ENCODE data around the gene KCNJ6. TPM values are rescaled to one million over a fixed set of nuclear protein-coding genes. Genes with fewer than 3 reads are reported as not detected.

KCNJ6 gene
- polyA plus RNA-seq, 1 of the 3 experiments (the other 2 are of a cell fraction) = not detected

GRCh38 chr21:37877888-37878684, 38.2 kb downstream of the KCNJ6 start:
- H3K9me2 ChIP-seq = no peaks in the 10 kb centered on the region
- H3K36me3 ChIP-seq (replicated peaks in 1 of 2; ENCODE audit: control insufficient read depth in 1 of 2, insufficient read depth in 2 of 2, low read length in 1 of 2) = no peaks in the 10 kb centered on the region
- ChIA-PET CTCF (no interaction called here), POLR2A (no interaction called here)
- H4K20me1 ChIP-seq (ENCODE audit: insufficient read depth) = no peaks in the 10 kb centered on the region
- DNase-seq = no peak
- no peaks in the 10 kb centered on the region for H3K4me1 ChIP-seq (ENCODE audit: control insufficient read depth in 1 of 2, insufficient read depth in 2 of 2, low read depth in 1 of 2, low read length in 1 of 2)
- H3K27ac ChIP-seq (ENCODE audit: low read depth in 2 of 2, low read length in 1 of 2) = no peak overlapping the region
- H3F3A ChIP-seq (replicated peaks; ENCODE audit: insufficient read depth) = no peaks in the 10 kb centered on the region
- no peak overlapping the region for H2AFZ ChIP-seq (ENCODE audit: low read depth)
- H3K9ac ChIP-seq = no peak overlapping the region
- H3K27me3 ChIP-seq (ENCODE audit: insufficient read depth) = no peaks in the 10 kb centered on the region
- H3K79me2 ChIP-seq (ENCODE audit: insufficient read depth) = no peaks in the 10 kb centered on the region
- H3K9me3 ChIP-seq = no peaks in the 10 kb centered on the region
- H3K4me3 ChIP-seq (ENCODE audit: low read depth in 2 of 2, low read length in 1 of 2) = no peak overlapping the region
- 45% methylated on average over 3 of the region's 3 CpGs for WGBS (ENCODE audit: low lambda C conversion rate)
- no peak overlapping the region for H3K4me2 ChIP-seq
- TF ChIP-seq MXI1 (IDR thresholded peaks at IDR 0.05; ENCODE audit: low read depth, low read length) = no peak
- TF ChIP-seq USF1 (IDR thresholded peaks at IDR 0.05; ENCODE audit: borderline replicate concordance, low read depth) = no peak
- no peak for TF ChIP-seq GABPA (IDR thresholded peaks at IDR 0.05; ENCODE audit: low read depth)
- TF ChIP-seq EZH2phosphoT487 (IDR thresholded peaks at IDR 0.05; ENCODE audit: borderline replicate concordance, low read depth) = no peak
- TF ChIP-seq RFX5 (IDR thresholded peaks at IDR 0.05; ENCODE audit: low read length) = no peak
- no peak for TF ChIP-seq GATA2 (CRISPR knock-in tag; IDR thresholded peaks at IDR 0.05)
- no peak for TF ChIP-seq SIN3A (IDR thresholded peaks at IDR 0.05; ENCODE audit: borderline replicate concordance, low read depth, low read length)
- no peak for TF ChIP-seq CHD2 (IDR thresholded peaks at IDR 0.05; ENCODE audit: low read length, partially characterized antibody)
- no peak for TF ChIP-seq MEF2A (IDR thresholded peaks at IDR 0.05; ENCODE audit: borderline replicate concordance, low read depth)
- no peak for TF ChIP-seq FOXM1 (IDR thresholded peaks at IDR 0.05; ENCODE audit: low read depth)
- TF ChIP-seq IRF3 (IDR thresholded peaks at IDR 0.05; ENCODE audit: low read depth, low read length) = no peak
- TF ChIP-seq USF2 (IDR thresholded peaks at IDR 0.05; ENCODE audit: borderline replicate concordance, low read depth, low read length) = no peak
- TF ChIP-seq NFIC (IDR thresholded peaks at IDR 0.05; ENCODE audit: borderline replicate concordance) = no peak

GRCh38 chr21:37877171-37877570, 39.1 kb downstream of the KCNJ6 start:
- H3K4me2 ChIP-seq = no peak overlapping the region
- H3K36me3 ChIP-seq (replicated peaks in 1 of 2; ENCODE audit: control insufficient read depth in 1 of 2, insufficient read depth in 2 of 2, low read length in 1 of 2) = no peaks in the 10 kb centered on the region
- no peak overlapping the region for H3K4me3 ChIP-seq (ENCODE audit: low read depth in 2 of 2, low read length in 1 of 2)
- no peaks in the 10 kb centered on the region for H3K9me3 ChIP-seq
- H3K9ac ChIP-seq = no peak overlapping the region
- ChIA-PET POLR2A (no interaction called here), CTCF (no interaction called here)
- no peaks in the 10 kb centered on the region for H3K4me1 ChIP-seq (ENCODE audit: control insufficient read depth in 1 of 2, insufficient read depth in 2 of 2, low read depth in 1 of 2, low read length in 1 of 2)
- 4% methylated on average over 1 of the region's 1 CpG for WGBS (ENCODE audit: low lambda C conversion rate)
- DNase-seq = no peak
- H3K79me2 ChIP-seq (ENCODE audit: insufficient read depth) = no peaks in the 10 kb centered on the region
- H3K27me3 ChIP-seq (ENCODE audit: insufficient read depth) = no peaks in the 10 kb centered on the region
- H3F3A ChIP-seq (replicated peaks; ENCODE audit: insufficient read depth) = no peaks in the 10 kb centered on the region
- TF ChIP-seq FOSL2 (IDR thresholded peaks at IDR 0.05; ENCODE audit: borderline replicate concordance, low read depth) = no peak
- TF ChIP-seq SIN3A (IDR thresholded peaks at IDR 0.05; ENCODE audit: borderline replicate concordance, low read depth, low read length) = no peak
- H4K20me1 ChIP-seq (ENCODE audit: insufficient read depth) = no peaks in the 10 kb centered on the region
- no peak overlapping the region for H2AFZ ChIP-seq (ENCODE audit: low read depth)
- H3K27ac ChIP-seq (ENCODE audit: low read depth in 2 of 2, low read length in 1 of 2) = no peak overlapping the region
- H3K9me2 ChIP-seq = no peaks in the 10 kb centered on the region
